ENCODE results near the gene RNF26.

DNA sequence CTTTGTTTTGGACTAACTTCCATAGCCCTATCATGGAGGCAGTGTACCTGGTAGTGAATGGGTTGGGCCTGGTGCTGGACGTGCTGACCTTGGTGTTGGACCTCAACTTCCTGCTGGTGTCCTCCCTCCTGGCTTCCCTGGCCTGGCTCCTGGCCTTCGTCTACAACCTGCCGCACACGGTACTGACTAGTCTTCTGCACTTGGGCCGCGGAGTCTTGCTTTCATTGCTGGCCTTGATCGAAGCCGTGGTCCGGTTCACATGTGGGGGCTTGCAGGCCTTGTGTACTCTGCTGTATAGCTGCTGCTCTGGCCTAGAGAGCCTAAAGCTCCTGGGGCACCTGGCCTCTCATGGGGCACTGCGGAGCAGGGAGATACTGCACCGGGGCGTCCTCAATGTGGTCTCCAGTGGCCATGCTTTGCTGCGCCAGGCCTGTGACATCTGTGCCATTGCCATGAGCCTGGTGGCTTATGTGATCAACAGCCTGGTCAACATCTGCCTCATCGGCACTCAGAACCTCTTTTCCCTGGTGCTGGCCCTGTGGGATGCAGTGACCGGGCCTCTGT lies 846 bp downstream of the RNF26 start:
- TF ChIP-seq, protein P1, sequence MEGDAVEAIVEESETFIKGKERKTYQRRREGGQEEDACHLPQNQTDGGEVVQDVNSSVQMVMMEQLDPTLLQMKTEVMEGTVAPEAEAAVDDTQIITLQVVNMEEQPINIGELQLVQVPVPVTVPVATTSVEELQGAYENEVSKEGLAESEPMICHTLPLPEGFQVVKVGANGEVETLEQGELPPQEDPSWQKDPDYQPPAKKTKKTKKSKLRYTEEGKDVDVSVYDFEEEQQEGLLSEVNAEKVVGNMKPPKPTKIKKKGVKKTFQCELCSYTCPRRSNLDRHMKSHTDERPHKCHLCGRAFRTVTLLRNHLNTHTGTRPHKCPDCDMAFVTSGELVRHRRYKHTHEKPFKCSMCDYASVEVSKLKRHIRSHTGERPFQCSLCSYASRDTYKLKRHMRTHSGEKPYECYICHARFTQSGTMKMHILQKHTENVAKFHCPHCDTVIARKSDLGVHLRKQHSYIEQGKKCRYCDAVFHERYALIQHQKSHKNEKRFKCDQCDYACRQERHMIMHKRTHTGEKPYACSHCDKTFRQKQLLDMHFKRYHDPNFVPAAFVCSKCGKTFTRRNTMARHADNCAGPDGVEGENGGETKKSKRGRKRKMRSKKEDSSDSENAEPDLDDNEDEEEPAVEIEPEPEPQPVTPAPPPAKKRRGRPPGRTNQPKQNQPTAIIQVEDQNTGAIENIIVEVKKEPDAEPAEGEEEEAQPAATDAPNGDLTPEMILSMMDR (IDR thresholded peaks at IDR 0.05): no peak
- no peak for TF ChIP-seq POLR2A (IDR thresholded peaks at IDR 0.05)
